ENCODE data around the gene TMEM170B.

Gene TMEM170B

DNA sequence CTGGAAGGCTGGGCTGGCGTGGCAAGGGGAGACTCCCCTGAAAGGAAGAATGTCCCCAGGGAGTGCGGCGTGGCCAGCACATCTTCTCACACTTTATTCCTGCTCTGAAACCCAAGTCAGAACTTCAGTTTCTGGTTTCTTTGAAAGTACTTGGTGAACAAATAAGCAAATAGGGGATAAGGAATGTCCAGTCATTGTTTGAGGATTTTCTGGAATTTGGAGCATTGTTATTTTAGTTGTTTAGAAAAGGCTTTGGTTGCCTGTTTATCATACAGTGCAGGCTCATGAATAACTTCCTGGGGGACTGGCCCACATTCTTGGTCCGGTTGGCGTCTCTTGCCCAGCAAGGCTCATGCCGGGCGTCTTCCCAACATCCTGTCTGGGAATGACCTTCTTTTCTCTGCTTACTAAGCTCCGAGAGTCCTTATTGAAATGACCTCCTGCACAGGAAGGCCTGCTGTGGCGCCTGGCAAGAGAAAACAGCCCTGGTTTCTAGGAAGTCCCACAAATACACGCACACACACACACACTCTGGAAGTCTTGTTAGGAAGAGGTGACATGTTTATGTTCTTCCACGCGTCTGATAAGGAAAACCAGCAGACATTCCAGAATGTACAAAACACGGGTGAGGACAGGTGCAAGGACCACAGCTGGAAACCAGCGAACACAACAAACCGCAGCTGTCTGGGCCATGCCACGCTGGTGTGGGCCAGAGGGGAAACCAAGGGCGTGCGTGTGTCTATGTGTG is 71.9 kb downstream of the TMEM170B start:
- no peak overlapping the region for H3K4ac ChIP-seq (ENCODE audit: low read depth, low read length)

DNA sequence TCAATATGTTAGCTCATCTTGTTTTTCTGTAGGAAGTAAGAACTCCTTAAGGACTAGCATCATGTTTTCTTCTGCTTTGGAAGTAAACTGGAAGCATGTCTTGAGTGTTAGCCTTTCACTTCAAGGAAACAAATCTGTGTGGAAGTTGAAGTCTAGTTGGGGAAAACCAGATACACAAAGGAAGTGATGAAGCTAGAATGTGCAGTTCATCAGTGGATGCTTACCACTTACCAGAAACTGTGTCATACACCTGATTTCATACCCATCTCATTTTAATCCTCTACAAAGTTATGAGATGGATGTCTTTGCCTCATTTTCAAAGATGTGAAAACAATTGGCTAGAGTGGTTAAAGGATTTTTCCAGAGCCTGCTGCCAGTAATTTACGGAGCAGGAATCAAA is 75.8 kb downstream of the TMEM170B start:
- Histone ChIP-seq H3K4me3 (ENCODE audit: low read depth, low read length) (no peak overlapping the region), H3K79me2 (ENCODE audit: control insufficient read depth, insufficient read depth, low read length, poor library complexity) (no peaks in the 10 kb centered on the region), H3K9me3 (ENCODE audit: insufficient read depth, low read depth, low read length) (no peaks in the 10 kb centered on the region), H2BK12ac (ENCODE audit: low read length) (no peak overlapping the region), H2BK120ac (ENCODE audit: insufficient read depth, low read length, poor library complexity) (no peak overlapping the region), H3K4ac (ENCODE audit: low read depth, low read length) (no peak overlapping the region), H3K4me2 (ENCODE audit: low read length) (no peak overlapping the region), H2AFZ (ENCODE audit: insufficient read depth, low read length, poor library complexity) (no peak overlapping the region), H3K79me1 (ENCODE audit: low read length) (peaks cover 25% of the 10 kb centered on the region), H2AK5ac (ENCODE audit: low read length) (no peak overlapping the region), H3K23ac (ENCODE audit: low read length) (no peak overlapping the region), H3K14ac (ENCODE audit: low read length) (no peak overlapping the region), H3K27ac (ENCODE audit: low read depth, low read length) (no peak overlapping the region), H3K18ac (ENCODE audit: low read length) (no peak overlapping the region), H4K12ac (ENCODE audit: low read depth, low read length) (no peak overlapping the region), H2BK5ac (ENCODE audit: low read depth, low read length, poor library complexity) (no peak overlapping the region), H4K8ac (ENCODE audit: low read depth, low read length) (no peak overlapping the region), H3K36me3 (ENCODE audit: control insufficient read depth in 1 of 2, insufficient read depth in 2 of 2, low read length in 2 of 2) (peaks cover 0 to 2% of the 10 kb centered on the region in 2 experiments), H4K91ac (ENCODE audit: low read depth, low read length) (no peak overlapping the region), H3K9ac (ENCODE audit: low read length) (no peak overlapping the region), H3K4me1 (ENCODE audit: control insufficient read depth in 1 of 2, insufficient read depth in 2 of 2, low read length in 2 of 2) (peaks cover 8 to 22% of the 10 kb centered on the region in 2 experiments), H3K27me3 (ENCODE audit: insufficient read depth, low read length) (no peaks in the 10 kb centered on the region)
- no CpG with 5 or more reads among the region's 1 CpG for WGBS (ENCODE audit: extremely low coverage, insufficient coverage, insufficient read length)
- DNase-seq = no peak

More for the DNA sequence above, 71.9 kb downstream of the TMEM170B start:
- no CpG with 5 or more reads among the region's 18 CpGs for WGBS (ENCODE audit: extremely low coverage, insufficient coverage, insufficient read length)
- H3K4me3 ChIP-seq (ENCODE audit: low read depth, low read length) = no peak overlapping the region
- no peaks in the 10 kb centered on the region for H3K79me2 ChIP-seq (ENCODE audit: control insufficient read depth, insufficient read depth, low read length, poor library complexity)
- H3K4me2 ChIP-seq (ENCODE audit: low read length) = no peak overlapping the region
- H3K14ac ChIP-seq (ENCODE audit: low read length) = peak overlapping the region; percentile 88
- H2BK12ac ChIP-seq (ENCODE audit: low read length) = peak overlapping the region; percentile 93
- H3K36me3 ChIP-seq (ENCODE audit: control insufficient read depth in 1 of 2, insufficient read depth in 2 of 2, low read length in 2 of 2) = peaks cover 0 to 2% of the 10 kb centered on the region in 2 experiments
- DNase-seq = peak; percentile 46 to 78
- H4K12ac ChIP-seq (ENCODE audit: low read depth, low read length) = no peak overlapping the region
- no peak overlapping the region for H2AK5ac ChIP-seq (ENCODE audit: low read length)
- no peak overlapping the region for H3K9ac ChIP-seq (ENCODE audit: low read length)
- peaks cover 27% of the 10 kb centered on the region for H3K79me1 ChIP-seq (ENCODE audit: low read length)
- H3K9me3 ChIP-seq (ENCODE audit: insufficient read depth, low read depth, low read length) = peaks cover 1% of the 10 kb centered on the region
- peak overlapping the region; percentile 92 for H2BK120ac ChIP-seq (ENCODE audit: insufficient read depth, low read length, poor library complexity)
- H2AFZ ChIP-seq (ENCODE audit: insufficient read depth, low read length, poor library complexity) = peak overlapping the region; percentile 45
- H3K23ac ChIP-seq (ENCODE audit: low read length) = no peak overlapping the region
- peak overlapping the region; percentile 89 for H3K27ac ChIP-seq (ENCODE audit: low read depth, low read length)
- peak overlapping the region; percentile 82 for H4K8ac ChIP-seq (ENCODE audit: low read depth, low read length)
- H3K18ac ChIP-seq (ENCODE audit: low read length) = no peak overlapping the region
- H3K27me3 ChIP-seq (ENCODE audit: insufficient read depth, low read length) = no peaks in the 10 kb centered on the region
- H4K91ac ChIP-seq (ENCODE audit: low read depth, low read length) = peak overlapping the region; percentile 72
- H2BK5ac ChIP-seq (ENCODE audit: low read depth, low read length, poor library complexity) = peak overlapping the region; percentile 96
- H3K4me1 ChIP-seq (ENCODE audit: control insufficient read depth in 1 of 2, insufficient read depth in 2 of 2, low read length in 2 of 2) = peaks cover 7 to 23% of the 10 kb centered on the region in 2 experiments

DNA sequence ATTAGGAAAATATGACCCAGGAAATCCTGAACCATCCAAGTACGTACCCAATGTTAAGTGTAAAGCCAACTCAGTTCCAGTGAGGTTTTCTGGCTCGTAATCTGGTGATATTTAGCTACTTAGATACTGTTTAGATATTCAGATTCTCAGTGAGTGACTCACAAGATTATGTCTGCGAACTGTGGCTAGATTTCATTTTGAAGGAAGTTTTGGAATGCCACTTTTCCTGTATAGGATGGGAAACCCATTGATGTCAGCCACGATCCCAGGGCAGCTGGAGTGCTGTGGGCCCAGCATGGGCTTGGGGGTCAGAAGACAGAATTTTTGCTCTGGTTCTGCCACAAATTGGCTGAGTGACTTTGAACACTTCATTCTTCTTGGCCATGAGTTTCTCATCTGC is 76.3 kb downstream of the TMEM170B start:
- H3K79me2 ChIP-seq (ENCODE audit: control insufficient read depth, insufficient read depth, low read length, poor library complexity) = no peaks in the 10 kb centered on the region
- no peak overlapping the region for H3K4me2 ChIP-seq (ENCODE audit: low read length)
- peak overlapping the region; percentile 70 for H3K27ac ChIP-seq (ENCODE audit: low read depth, low read length)
- H3K18ac ChIP-seq (ENCODE audit: low read length) = no peak overlapping the region
- H3K27me3 ChIP-seq (ENCODE audit: insufficient read depth, low read length) = no peaks in the 10 kb centered on the region
- no peaks in the 10 kb centered on the region for H3K9me3 ChIP-seq (ENCODE audit: insufficient read depth, low read depth, low read length)
- H3K4me3 ChIP-seq (ENCODE audit: low read depth, low read length) = no peak overlapping the region
- H3K23ac ChIP-seq (ENCODE audit: low read length) = no peak overlapping the region
- H2BK12ac ChIP-seq (ENCODE audit: low read length) = no peak overlapping the region
- no peak overlapping the region for H2AK5ac ChIP-seq (ENCODE audit: low read length)
- no peak overlapping the region for H4K91ac ChIP-seq (ENCODE audit: low read depth, low read length)
- no peak overlapping the region for H2AFZ ChIP-seq (ENCODE audit: insufficient read depth, low read length, poor library complexity)
- no peak overlapping the region for H3K14ac ChIP-seq (ENCODE audit: low read length)
- peaks cover 23% of the 10 kb centered on the region for H3K79me1 ChIP-seq (ENCODE audit: low read length)
- H2BK5ac ChIP-seq (ENCODE audit: low read depth, low read length, poor library complexity) = peak overlapping the region; percentile 86
- DNase-seq = peak; percentile 92 to 99
- no peak overlapping the region for H3K9ac ChIP-seq (ENCODE audit: low read length)
- no peak overlapping the region for H4K8ac ChIP-seq (ENCODE audit: low read depth, low read length)
- no peak overlapping the region for H3K4ac ChIP-seq (ENCODE audit: low read depth, low read length)
- peaks cover 6 to 20% of the 10 kb centered on the region in 2 experiments for H3K4me1 ChIP-seq (ENCODE audit: control insufficient read depth in 1 of 2, insufficient read depth in 2 of 2, low read length in 2 of 2)
- peaks cover 0 to 2% of the 10 kb centered on the region in 2 experiments for H3K36me3 ChIP-seq (ENCODE audit: control insufficient read depth in 1 of 2, insufficient read depth in 2 of 2, low read length in 2 of 2)
- no CpG with 5 or more reads among the region's 4 CpGs for WGBS (ENCODE audit: extremely low coverage, insufficient coverage, insufficient read length)
- no peak overlapping the region for H2BK120ac ChIP-seq (ENCODE audit: insufficient read depth, low read length, poor library complexity)
- no peak overlapping the region for H4K12ac ChIP-seq (ENCODE audit: low read depth, low read length)

- Histone ChIP-seq H4K8ac (ENCODE audit: low read depth, low read length) (peak overlapping the region; percentile 35), H3K14ac (ENCODE audit: low read length) (peak overlapping the region; percentile 86), H3K79me2 (ENCODE audit: control insufficient read depth, insufficient read depth, low read length, poor library complexity) (no peaks in the 10 kb centered on the region), H3K9me3 (ENCODE audit: insufficient read depth, low read depth, low read length) (no peaks in the 10 kb centered on the region), H4K91ac (ENCODE audit: low read depth, low read length) (peak overlapping the region; percentile 45), H3K4ac (ENCODE audit: low read depth, low read length) (no peak overlapping the region), H2AFZ (ENCODE audit: insufficient read depth, low read length, poor library complexity) (no peak overlapping the region), H2BK5ac (ENCODE audit: low read depth, low read length, poor library complexity) (peak overlapping the region; percentile 86), H3K9ac (ENCODE audit: low read length) (no peak overlapping the region), H3K27me3 (ENCODE audit: insufficient read depth, low read length) (no peaks in the 10 kb centered on the region), H3K18ac (ENCODE audit: low read length) (no peak overlapping the region), H2BK120ac (ENCODE audit: insufficient read depth, low read length, poor library complexity) (peak overlapping the region; percentile 95), H3K4me2 (ENCODE audit: low read length) (no peak overlapping the region), H2BK12ac (ENCODE audit: low read length) (peak overlapping the region; percentile 95), H4K12ac (ENCODE audit: low read depth, low read length) (no peak overlapping the region), H3K79me1 (ENCODE audit: low read length) (peaks cover 21% of the 10 kb centered on the region), H2AK5ac (ENCODE audit: low read length) (peak overlapping the region; percentile 72), H3K4me3 (ENCODE audit: low read depth, low read length) (no peak overlapping the region), H3K4me1 (ENCODE audit: control insufficient read depth in 1 of 2, insufficient read depth in 2 of 2, low read length in 2 of 2) (peaks cover 6 to 16% of the 10 kb centered on the region in 2 experiments), H3K27ac (ENCODE audit: low read depth, low read length) (peak overlapping the region; percentile 70), H3K23ac (ENCODE audit: low read length) (no peak overlapping the region), H3K36me3 (ENCODE audit: control insufficient read depth in 1 of 2, insufficient read depth in 2 of 2, low read length in 2 of 2) (peaks cover 0 to 2% of the 10 kb centered on the region in 2 experiments)
- WGBS (ENCODE audit: extremely low coverage, insufficient coverage, insufficient read length) = no CpG with 5 or more reads among the region's 10 CpGs
- peak; percentile 46 to 86 for DNase-seq
Measured at GRCh38 chr6:11614534-11615213, 77.1 kb downstream of the TMEM170B start.

Data from trophoblast cell (in vitro differentiated cells and primary cell).